ENCODE measurements around the gene KLHL30. TPM values are rescaled to one million over a fixed set of nuclear protein-coding genes. Genes with fewer than 3 reads are reported as not detected.

KLHL30 gene
- total RNA-seq, 1 donor: under 0.01 TPM

- Histone ChIP-seq H2AFZ (ENCODE audit: low read length) (no peak overlapping the region), H3K4me1 (ENCODE audit: insufficient read depth, low read length) (no peaks in the 10 kb centered on the region), H3K27me3 (ENCODE audit: insufficient read depth, low read length) (no peaks in the 10 kb centered on the region), H3K36me3 (ENCODE audit: insufficient read depth, low read length) (no peaks in the 10 kb centered on the region), H3K4me3 (ENCODE audit: insufficient read depth, low read length) (no peak overlapping the region), H3K4me2 (ENCODE audit: insufficient read depth, low read length) (no peak overlapping the region), H4K20me1 (ENCODE audit: insufficient read depth, low read length) (no peaks in the 10 kb centered on the region), H3K9me3 (ENCODE audit: low read depth, low read length) (no peaks in the 10 kb centered on the region), H3K79me2 (ENCODE audit: insufficient read depth, low read length) (no peaks in the 10 kb centered on the region), H3K27ac (ENCODE audit: low read depth, low read length) (no peak overlapping the region)
- DNase-seq (ENCODE audit: insufficient read length, low spot score, missing footprints): no peak
- no peak for TF ChIP-seq CTCF (IDR thresholded peaks at IDR 0.05; ENCODE audit: extremely low read depth, low read depth, low read length)
These were observed 10.5 kb downstream of the KLHL30 start for GRCh38 chr2:238148981-238149380.

DNA sequence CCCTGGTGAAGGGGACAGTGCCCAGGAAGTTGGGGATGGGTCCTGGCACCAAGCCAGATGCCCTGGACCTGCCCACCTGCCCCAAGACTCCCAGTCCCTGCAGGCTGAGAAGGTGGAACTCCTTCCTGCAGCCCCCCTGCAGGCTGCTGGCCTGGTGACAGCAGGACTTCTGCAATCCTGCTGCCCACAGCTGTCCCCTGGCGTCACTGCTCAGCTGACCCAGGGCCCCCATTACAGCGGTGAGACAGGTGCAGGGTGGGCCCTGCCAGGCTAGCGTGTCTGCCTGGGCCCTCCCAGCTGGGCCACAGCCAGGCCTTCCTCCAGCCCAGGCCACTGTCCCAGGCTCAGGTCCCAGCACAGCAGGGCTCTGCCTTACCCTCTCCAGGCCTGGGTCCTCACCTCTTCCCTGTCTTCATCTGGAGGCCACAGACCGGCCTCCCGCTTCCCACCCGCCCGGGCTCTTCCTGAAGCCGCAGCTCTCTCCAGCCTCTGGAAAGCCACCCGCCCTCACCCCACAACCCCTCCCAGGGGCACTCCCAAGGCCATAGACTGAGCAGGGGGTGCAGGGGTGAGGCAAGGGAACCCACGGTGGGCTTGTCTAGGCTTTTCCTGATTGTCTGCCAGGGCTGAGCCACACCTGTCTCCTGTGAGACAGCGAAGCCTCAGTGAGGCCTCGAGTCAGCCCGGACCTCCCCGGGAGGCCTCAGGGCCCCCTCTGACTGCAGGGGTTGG, 11.5 kb downstream of the KLHL30 start:
- H3K27me3 ChIP-seq (ENCODE audit: insufficient read depth, low read length): no peaks in the 10 kb centered on the region
- no peaks in the 10 kb centered on the region for H3K79me2 ChIP-seq (ENCODE audit: insufficient read depth, low read length)
- no peaks in the 10 kb centered on the region for H3K4me1 ChIP-seq (ENCODE audit: insufficient read depth, low read length)
- H3K4me2 ChIP-seq (ENCODE audit: insufficient read depth, low read length): no peak overlapping the region
- no peak overlapping the region for H3K27ac ChIP-seq (ENCODE audit: low read depth, low read length)
- no peaks in the 10 kb centered on the region for H3K9me3 ChIP-seq (ENCODE audit: low read depth, low read length)
- TF ChIP-seq CTCF (IDR thresholded peaks at IDR 0.05; ENCODE audit: extremely low read depth, low read depth, low read length): no peak
- H3K36me3 ChIP-seq (ENCODE audit: insufficient read depth, low read length): no peaks in the 10 kb centered on the region
- H2AFZ ChIP-seq (ENCODE audit: low read length): no peak overlapping the region
- H4K20me1 ChIP-seq (ENCODE audit: insufficient read depth, low read length): no peaks in the 10 kb centered on the region
- no peak overlapping the region for H3K4me3 ChIP-seq (ENCODE audit: insufficient read depth, low read length)
- no peak for DNase-seq (ENCODE audit: insufficient read length, low spot score, missing footprints)

- H4K20me1 ChIP-seq (ENCODE audit: insufficient read depth, low read length): no peaks in the 10 kb centered on the region
- DNase-seq (ENCODE audit: insufficient read length, low spot score, missing footprints): no peak
- H3K4me1 ChIP-seq (ENCODE audit: insufficient read depth, low read length): no peaks in the 10 kb centered on the region
- H2AFZ ChIP-seq (ENCODE audit: low read length): no peak overlapping the region
- no peaks in the 10 kb centered on the region for H3K79me2 ChIP-seq (ENCODE audit: insufficient read depth, low read length)
- TF ChIP-seq CTCF (IDR thresholded peaks at IDR 0.05; ENCODE audit: extremely low read depth, low read depth, low read length): no peak
- H3K36me3 ChIP-seq (ENCODE audit: insufficient read depth, low read length): no peaks in the 10 kb centered on the region
- no peaks in the 10 kb centered on the region for H3K27me3 ChIP-seq (ENCODE audit: insufficient read depth, low read length)
- H3K4me3 ChIP-seq (ENCODE audit: insufficient read depth, low read length): no peak overlapping the region
- no peak overlapping the region for H3K4me2 ChIP-seq (ENCODE audit: insufficient read depth, low read length)
- H3K27ac ChIP-seq (ENCODE audit: low read depth, low read length): no peak overlapping the region
- H3K9me3 ChIP-seq (ENCODE audit: low read depth, low read length): no peaks in the 10 kb centered on the region
These were observed 12.2 kb downstream of the KLHL30 start for GRCh38 chr2:238150686-238151085.

DNA sequence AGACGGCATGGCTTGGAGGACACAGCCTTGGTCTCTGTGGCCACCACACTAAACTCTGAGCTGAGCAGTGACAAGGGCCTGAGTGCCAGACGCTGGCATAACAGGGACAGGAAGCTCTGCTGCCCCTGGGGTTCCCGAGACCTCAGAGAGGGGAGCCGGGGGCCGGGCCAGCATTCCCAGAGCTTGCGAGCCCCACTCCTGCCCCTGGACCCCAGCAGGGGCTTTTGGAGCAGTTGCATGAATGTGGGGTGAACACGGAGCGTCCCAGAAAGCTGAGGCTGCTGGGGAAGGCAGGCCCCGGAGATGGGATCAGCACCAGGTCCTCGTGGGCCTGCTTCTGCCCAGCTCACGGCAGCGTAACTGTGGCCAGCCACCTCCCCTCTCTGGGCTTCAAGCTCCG, 12.7 kb downstream of the KLHL30 start:
- no peak for TF ChIP-seq CTCF (IDR thresholded peaks at IDR 0.05; ENCODE audit: extremely low read depth, low read depth, low read length)
- no peaks in the 10 kb centered on the region for H4K20me1 ChIP-seq (ENCODE audit: insufficient read depth, low read length)
- H3K36me3 ChIP-seq (ENCODE audit: insufficient read depth, low read length): no peaks in the 10 kb centered on the region
- H3K9me3 ChIP-seq (ENCODE audit: low read depth, low read length): no peaks in the 10 kb centered on the region
- H3K79me2 ChIP-seq (ENCODE audit: insufficient read depth, low read length): no peaks in the 10 kb centered on the region
- H3K4me3 ChIP-seq (ENCODE audit: insufficient read depth, low read length): no peak overlapping the region
- no peaks in the 10 kb centered on the region for H3K27me3 ChIP-seq (ENCODE audit: insufficient read depth, low read length)
- H3K27ac ChIP-seq (ENCODE audit: low read depth, low read length): no peak overlapping the region
- DNase-seq (ENCODE audit: insufficient read length, low spot score, missing footprints): no peak
- no peaks in the 10 kb centered on the region for H3K4me1 ChIP-seq (ENCODE audit: insufficient read depth, low read length)
- H3K4me2 ChIP-seq (ENCODE audit: insufficient read depth, low read length): no peak overlapping the region
- no peak overlapping the region for H2AFZ ChIP-seq (ENCODE audit: low read length)
